Heart left ventricle (tissue), 13 donors: ENCODE results near the gene GALNT10.

ENCODE experiments used
- POLR2A ChIP-seq, 2 donors: fragments of 450-650 bp; IDR thresholded peaks; one replicate each; pipeline ENCODE4 v1.6.1; 2017; ENCODE audit warnings: antibody characterized with exemption in 2 of 2, mild to moderate bottlenecking in 2 of 2, moderate library complexity in 2 of 2
- TF ChIP-seq, protein P1 (sequence below), 12 donors: fragments of 200-600 bp; sonication (generic) in 4 of 12; IDR thresholded peaks; one replicate each; pipeline versions ENCODE4 v1.5.0 to v1.8.0; 2018 to 2022; ENCODE audit warnings: antibody characterized with exemption in 12 of 12, mild to moderate bottlenecking in 5 of 12
- donor health status: ischemic (EF 13 %, LVEDD 7.1; RV severe dilation, severe dysfunction).
- donor health status: DM: no; HTN: yes; CAD: no.
- donor health status: DM: no; HTN: no; CAD: no.
- donor health status: ischemic (EF 25% LVEDD 6.9; RV normal size, moderate dysfunction).
- donor health status: ischemic (EF 25% LVEDD 5.7; RV mildly dilated, moderate dysfunction).
- donor health status: ischemic (EF 35%, LVEDD 5.7; RV mildly dilated, moderate dysfunction).
- donor health status: nonischemic (EF 11% LVEDD 7.7; RV severe dilation, severe dysfunction).
- donor health status: DM: yes; HTN: yes; CAD: no.
- donor health status: PGD.
- donor health status: ischemic (EF 29% LVEDD 5.4; RV normal size, mild dysfunction).
- donor health status: nonischemic (EF 23%, LVEDD 6.1; RV moderate dilation, normal function).

DNA sequence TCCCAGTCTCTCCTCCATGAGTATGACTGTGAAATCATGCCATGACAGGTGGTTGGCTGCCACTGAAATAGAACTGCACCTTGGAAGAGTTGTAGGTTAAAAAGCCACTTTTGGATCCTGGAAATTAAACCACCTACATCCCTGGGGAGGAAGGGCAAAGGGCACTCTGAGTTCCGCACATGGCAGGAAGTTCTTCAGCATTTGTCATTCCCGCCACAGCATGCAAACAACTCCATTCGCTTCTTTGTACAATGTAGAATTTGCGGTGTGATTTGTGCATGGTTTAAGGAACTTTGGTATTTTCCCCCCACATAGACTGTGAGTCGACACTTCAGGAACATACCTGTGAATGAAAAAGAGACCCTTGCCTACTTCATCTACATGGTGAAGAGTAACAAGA lies 265.1 kb downstream of the GALNT10 start:
- TF ChIP-seq, protein P1, sequence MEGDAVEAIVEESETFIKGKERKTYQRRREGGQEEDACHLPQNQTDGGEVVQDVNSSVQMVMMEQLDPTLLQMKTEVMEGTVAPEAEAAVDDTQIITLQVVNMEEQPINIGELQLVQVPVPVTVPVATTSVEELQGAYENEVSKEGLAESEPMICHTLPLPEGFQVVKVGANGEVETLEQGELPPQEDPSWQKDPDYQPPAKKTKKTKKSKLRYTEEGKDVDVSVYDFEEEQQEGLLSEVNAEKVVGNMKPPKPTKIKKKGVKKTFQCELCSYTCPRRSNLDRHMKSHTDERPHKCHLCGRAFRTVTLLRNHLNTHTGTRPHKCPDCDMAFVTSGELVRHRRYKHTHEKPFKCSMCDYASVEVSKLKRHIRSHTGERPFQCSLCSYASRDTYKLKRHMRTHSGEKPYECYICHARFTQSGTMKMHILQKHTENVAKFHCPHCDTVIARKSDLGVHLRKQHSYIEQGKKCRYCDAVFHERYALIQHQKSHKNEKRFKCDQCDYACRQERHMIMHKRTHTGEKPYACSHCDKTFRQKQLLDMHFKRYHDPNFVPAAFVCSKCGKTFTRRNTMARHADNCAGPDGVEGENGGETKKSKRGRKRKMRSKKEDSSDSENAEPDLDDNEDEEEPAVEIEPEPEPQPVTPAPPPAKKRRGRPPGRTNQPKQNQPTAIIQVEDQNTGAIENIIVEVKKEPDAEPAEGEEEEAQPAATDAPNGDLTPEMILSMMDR (IDR thresholded peaks at IDR 0.05) = no peak
- no peak for TF ChIP-seq POLR2A (IDR thresholded peaks at IDR 0.05)
